CD4-positive, alpha-beta T cell treated with Interleukin-10 for 1 hour (primary cell): ENCODE measurements around the gene PPFIA2.
"Not testable (repeated sequence)": the region's sequence is repeated elsewhere in the genome, so short reads cannot be mapped to it uniquely, and the experiment has no call there.

Source experiments
- DNase-seq: peaks from one replicate; pipeline ENCODE4 v3.0.0-alpha.2; 2020

The PPFIA2 gene

DNA sequence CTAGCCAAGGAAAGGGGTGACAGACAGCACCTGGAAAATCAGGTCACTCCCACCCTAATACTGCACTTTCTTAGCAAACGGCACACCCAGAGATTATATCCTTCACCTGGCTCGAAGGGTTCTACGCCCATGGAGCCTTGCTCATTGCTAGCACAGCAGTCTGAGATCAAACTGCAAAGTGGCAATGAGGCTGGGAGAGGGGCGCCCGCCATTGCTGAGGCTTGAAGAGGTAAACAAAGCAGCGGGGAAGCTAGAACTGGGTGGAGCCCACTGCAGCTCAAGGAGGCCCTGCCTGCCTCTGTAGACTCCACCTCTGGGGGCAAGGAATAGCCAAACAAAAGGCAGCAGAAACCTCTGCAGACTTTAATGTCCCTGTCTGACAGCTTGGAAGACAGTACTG lies 99.8 kb downstream of the PPFIA2 start:
- DNase-seq, result not testable (repeated sequence)

DNA sequence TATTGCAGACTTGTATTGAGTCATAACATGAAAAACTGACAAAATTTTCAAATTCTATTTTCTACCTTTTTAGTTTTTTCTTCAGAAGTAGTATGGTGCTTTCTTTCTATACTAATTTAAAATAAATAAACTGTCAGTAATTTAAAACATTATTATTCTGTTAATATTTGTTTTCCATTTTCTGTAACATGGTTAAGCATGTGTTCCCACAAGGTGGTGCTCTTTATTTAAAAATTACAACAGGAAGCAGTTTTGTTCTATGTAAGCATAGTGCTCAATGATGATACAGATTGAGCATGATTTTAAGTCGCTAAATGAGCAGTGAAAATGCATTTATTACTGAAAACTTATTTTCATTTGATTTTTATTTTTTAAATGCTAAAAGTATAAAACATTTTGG lies 114.6 kb downstream of the PPFIA2 start:
- DNase-seq, result peak; percentile 41

DNA sequence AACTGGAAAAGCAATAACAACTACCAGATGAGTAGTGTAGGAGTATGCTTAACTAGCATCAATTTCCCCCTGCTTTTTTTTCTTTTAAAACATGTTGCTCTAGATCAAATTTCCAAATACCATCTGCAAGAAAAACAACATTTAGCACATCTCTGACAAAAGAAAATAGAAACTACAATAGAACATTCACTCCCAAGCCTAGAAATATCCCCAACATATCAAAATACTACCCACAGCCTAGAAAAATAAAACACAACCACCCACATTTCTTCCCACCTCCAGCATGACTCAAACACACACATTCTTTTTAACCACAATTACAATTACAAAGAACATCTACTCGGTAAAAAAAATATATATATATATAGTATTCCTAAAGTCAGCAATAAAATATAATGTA lies 120.0 kb downstream of the PPFIA2 start:
- DNase-seq, result no peak

DNA sequence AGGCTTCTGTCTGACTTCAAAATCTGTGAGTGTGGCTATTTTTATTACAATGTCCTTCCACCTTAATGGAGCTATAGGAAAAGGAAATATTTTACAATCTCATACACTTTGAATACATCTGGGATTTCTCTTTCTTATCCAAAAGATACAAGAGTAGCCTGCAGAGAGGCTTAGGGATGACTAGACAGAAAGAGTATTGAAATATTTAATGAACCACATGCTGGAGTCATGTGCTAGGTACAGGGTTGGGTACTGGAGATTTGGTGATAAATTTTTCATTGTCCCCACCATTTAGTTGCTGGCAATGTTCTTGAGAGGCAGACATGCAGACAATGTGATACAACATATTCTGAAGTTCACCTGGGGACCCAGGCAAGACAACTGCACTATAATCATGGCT lies 126.0 kb downstream of the PPFIA2 start:
- no peak for DNase-seq

DNA sequence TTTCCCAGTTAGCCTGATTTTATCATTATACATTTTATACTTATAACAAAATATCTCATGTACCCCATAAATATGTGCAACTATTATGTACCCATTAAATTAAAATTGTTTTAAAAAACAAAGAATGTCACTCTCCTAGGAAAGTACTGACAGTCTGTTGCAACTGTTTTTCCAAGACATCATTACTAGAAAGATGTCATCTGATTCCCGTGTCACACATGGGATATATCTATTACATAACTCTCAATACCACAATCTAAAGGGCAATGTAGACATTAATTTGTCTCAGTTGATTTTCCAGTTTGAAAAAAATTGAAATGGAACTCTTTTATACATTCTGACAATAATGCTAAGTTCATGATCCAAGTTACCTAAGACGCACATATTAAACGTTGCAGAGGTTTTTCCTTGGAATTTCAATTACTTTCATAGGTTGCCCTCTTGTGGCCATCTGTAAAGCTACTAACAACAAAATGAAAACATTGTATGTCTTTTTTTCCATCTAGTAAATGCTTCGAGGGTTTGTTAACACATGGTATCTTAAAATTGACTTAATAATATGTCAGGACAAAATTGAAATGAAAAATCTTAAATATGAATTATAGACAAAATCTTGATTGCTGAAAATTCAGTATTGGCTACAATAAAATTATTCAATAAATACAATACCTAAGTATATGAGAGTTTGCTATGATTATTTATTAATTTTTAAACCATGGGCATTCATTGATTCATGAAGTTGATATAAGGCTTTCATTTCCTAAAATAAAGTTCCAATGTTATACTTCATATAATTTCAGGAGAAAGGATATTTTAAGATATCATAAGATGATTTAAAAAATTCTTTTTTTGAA lies 131.6 kb downstream of the PPFIA2 start:
- no peak for DNase-seq

DNA sequence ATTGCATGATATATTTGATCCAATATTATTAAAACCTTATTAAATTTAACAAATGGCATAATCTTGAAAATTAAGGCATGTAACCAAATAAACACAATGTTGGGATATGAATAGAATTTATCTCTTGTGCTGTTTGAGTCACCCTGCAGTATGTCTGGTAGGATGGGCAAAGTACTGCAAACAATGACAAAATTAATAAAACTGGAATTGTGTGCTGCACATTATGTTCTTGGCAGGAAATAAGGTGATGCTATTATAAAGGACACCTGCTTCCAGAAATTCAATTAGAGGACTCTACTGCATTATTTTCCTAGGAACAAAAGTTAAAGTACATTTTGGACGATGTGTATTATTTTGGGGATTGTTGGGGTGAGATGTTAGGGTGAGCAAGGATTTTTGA lies 132.7 kb downstream of the PPFIA2 start:
- DNase-seq, result no peak

DNA sequence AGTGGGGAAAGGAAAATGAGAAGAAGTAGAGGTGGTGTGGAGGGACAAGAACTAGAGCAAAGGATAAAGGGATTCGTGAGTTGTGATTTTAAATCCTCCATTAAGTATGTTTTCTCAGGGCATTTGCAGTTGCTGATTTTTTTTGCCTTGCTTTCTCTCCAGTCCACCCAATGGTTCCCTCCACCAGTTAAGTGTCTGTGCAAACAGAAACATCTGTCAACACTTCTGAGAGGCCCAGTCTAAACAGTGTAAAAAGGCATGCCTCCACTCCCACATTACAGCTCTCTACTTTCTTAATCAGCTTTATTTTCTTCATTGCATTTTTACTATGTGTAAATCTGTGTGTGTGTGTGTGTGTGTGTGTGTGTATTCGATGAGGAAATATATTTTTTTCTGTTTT lies 141.2 kb downstream of the PPFIA2 start:
- no peak for DNase-seq

DNA sequence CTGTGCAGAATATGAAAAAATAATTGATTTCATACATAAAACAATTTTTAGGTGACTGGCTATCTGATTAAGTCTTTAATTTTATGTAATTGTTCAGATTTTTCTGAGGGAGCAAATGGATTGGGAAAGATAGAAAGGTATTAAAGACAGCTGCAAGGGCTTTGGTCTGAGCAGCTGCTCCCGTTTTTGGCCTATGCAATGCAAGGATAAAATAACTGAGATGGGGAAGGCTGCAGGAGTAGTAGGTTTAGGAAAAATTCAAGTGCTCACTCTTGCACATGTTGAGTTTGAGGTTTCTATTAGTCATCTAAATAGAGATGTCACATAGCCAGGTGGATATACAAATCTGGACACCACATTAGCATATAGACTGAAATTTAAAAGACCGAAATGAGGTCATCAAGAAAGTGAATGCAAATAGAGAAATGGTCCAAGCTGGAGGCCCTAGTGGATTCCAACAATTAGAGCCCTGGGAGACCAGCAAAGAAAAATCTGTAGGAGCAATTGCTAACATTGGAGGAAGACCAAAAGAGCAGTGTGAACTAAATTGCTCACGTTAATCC lies 144.0 kb downstream of the PPFIA2 start:
- DNase-seq, result no peak

DNA sequence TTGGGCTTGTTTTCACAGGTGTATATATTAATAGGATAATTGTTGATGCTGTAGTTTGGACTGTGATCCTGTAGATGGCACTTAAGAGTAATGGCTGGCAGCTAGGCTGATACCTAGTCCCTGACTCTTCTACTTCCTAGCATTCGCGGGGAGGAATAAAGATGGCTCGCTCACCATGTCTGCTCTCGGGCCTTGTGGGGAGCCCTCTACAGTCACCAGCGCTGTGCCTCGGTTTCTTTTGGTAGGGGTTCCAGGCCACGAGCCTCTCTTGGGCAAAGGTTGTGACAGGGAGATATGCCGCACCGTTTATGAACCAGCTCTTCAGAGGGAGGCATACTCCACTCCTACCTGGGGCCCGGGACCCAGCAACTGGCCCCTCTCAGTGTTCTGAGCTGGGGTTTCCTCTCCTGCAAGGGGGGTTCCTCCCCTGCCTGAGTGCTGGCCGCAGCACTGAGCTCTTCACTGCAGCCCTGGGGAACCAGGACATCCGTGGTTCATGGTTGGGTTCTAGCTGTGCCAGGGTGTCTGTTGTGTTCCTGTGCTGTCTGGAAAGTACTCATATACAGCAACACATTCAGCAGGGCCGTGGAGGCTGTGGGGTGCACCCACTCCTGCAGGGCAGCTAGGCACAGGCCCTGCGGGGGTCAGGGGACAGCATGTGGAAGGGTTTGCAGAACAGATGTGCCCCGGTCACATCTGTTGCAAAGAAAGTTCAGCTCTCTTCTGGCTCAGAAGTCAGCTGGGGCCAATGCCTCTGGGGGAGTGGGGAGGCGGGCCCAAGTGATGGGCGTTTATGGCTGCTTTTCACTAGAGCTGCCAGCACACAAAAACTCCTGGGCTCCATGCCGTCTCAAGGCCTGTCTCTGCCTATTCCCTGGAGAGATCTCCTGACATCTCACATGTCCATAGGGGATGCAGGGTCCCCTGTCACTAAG lies 147.9 kb downstream of the PPFIA2 start:
- no peak for DNase-seq

DNA sequence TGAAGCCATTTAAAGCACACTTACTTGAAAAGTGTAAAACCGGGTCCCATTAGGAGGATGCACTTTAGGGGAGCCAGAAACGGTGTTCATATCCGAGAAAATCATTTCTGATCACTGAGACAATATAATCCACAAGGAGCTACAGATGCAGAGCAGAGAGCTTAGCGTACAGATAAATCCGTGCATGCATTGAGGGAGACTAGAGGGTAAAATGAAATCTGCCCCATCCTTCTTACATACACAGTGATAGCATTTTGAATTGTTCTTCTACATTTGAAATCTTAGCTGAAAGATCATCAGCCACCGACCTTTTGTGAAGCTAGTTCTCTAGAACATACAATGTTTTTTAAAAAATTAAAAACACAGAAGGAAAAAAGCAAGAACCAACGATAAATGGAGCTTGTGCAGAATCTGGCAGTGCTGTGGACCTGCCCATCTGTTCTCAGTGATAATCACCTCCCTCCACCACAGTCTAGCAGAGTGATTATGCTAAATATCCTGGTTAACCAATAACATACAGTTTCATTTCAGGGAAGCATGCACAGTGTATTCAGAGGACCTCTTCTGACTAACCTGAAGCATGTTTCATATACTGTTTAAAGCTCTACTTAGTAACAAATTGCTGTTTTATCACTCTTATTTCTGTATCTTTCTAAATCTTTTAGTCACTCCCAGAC lies 161.1 kb downstream of the PPFIA2 start:
- DNase-seq, result no peak

DNA sequence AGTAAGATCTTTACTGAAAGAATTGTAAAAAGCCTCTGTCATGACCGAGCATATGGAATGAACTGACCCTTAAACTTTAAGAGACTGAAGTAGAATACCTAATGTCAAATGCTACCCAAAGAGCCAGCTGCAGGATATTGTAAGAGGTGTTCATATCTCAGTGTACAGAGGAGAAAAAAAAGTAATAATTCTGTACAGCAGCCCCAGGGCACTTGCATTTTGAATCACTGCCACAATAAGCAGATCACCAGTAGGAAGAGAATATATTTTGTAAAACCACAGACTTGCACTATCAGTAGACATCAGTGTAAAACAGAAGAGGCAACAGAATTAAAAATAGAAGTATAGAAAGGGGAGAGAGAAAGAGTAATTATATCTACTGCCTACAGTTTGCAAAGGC lies 162.6 kb downstream of the PPFIA2 start:
- no peak for DNase-seq

DNA sequence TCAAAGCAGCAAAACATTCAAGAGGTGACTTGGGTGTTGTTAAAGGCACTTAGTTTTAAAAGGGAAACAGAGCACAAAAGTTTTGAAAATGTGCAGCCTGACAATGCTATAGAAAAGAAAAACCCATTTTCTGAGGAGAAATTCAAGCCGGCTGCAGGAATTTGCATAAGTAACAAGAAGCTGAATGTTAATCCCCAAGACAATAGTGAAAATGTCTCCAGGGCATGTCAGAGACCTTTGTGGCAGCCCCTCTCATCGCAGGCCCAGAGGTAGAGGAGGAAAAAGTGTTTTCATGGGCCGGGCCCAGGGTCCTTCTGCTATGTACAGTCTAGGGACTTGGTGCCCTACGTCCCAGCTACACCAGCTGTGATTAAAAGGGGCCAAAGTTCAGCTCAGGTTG lies 167.9 kb downstream of the PPFIA2 start:
- no peak for DNase-seq

DNA sequence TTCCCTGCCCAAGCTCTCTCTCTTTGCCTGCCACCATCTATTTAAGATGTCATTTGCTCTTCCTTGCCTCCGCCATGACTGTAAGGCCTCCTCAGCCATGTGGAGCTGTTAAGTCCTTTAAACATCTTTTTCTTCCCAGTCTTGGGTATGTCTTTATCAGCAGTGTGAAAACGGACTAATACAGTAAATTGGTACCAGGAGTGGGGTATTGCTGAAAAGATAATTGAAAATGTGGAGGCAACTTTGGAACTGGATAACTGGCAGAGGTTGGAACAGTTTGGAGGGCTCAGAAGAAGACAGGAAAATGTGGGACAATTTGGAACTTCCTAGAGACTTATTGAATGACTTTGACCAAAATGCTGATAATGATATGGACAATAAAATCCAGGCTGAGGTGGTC lies 168.4 kb downstream of the PPFIA2 start:
- DNase-seq, result not testable (repeated sequence)

DNA sequence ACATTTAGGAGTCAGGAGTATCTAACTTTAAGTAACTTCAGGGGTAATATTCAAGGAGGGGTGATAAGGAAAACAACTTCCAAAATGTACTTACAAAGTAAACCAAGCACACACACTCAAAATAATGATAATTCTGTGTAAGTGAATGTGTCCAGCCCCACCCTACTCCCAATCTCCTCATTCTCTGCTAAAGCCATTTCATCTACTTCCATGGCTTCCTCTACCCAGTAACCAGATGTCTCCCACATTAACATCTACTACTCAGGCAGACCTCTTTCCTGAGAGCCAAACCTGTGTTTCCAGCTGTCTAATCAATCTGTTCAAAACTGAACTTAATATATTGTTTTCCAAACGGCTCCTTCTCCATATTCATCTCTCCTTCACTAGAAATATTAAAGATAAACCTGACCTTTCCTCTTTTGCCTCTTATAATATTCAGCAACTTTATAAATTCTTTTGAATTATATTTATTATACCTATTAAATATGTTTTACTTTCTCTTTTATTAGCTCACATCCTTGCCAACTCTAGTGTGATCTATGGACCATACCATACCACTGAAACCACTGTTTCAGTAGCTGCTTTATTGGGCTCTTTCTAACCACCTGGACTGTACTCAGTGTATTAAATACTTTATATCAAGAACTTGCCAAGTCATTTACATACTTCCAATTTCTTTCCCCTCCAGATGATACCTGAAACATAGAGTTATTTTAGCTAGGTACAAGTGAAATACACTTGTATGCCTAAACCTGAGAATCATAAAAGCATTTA lies 170.7 kb downstream of the PPFIA2 start:
- no peak for DNase-seq

DNA sequence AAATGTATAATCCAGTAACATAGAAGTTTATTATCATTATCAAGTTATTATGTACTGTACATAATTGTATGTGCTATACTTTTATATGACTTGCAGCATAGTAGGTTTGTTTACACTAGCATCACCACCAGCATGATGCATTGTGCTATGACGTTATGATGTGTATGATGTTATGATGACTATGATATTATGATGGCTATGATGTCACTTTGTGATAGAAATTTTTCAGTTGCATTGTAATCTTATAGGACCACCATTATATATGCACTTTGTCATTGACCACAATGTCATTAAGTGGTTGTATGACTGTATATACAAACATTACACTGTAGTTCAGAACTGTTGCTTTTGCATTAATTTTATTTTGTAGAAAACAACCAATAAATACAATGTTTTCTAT lies 173.4 kb downstream of the PPFIA2 start:
- DNase-seq, result no peak

DNA sequence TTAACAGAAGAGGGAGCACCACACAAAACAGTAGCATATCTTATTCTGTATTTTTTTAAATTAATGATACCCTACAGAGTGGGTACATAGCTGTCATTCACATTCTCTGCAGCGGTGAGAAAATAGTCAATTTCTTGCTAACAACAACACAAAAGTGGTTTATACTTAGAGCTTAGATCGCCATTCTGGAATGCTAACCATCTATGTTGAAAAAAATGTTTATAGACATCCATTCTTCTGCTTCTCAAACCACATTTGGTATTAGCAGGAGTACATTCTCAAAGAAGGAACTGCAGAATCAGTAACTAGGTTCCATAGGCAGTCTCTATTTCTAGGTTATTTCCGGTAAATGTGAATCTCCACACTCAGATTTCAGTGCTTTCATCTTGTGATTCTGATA lies 185.9 kb downstream of the PPFIA2 start:
- DNase-seq, result no peak

DNA sequence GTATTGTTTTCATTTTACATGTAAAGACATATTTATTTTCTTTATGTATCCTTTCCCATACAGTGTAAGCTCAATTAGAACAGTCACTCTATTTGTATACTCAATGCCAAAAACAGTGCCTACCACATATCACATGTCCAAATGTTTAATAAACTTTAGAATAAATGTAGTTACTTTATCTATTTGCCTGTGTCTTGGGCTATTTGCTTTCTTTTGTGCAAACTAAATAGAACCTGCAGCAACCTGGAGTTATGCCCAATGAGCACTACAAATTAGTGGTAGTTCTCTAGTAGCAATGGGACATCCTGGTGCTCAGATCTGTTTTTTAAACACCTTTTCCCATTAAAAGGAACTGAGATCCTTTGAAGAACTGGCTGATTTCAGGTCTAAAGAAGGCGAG lies 186.7 kb downstream of the PPFIA2 start:
- DNase-seq, result no peak

DNA sequence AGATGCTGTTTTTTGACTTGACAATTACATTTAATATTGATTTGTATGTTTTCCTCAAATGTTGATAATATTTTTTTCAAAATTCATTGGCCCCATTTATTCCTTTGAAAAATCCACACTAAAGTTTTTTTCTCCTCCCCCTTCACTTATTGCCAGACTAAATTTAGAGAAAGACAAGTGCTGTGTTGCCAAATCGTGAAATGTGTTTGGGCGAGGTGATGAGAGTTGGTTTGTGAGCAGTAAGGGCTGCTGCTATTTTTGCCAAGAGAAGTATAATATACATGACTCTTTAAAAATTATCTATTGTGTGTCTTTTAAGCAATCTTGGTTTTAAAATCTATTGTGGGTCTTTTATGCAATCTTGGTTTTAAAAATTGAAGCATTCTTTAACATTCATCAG lies 188.9 kb downstream of the PPFIA2 start:
- DNase-seq, result no peak

DNA sequence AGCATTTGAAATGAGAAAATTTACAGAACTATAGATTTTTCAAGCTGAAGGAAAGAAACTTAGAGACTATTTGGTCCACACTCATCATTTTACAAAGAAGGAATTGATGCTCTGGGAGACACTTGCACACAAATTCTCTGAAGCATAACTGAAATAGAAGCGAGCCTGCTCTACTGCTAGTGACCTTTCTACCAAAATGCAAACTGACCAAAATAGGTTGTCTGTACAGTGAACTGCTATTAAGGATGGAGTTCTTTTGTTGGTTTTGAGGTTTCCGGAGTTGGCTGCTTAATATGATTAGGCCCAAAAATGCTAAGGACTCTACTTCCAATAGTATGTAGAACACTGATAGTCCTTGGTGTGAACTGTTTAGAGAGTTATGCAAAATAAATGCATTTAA lies 194.9 kb downstream of the PPFIA2 start:
- DNase-seq, result no peak

DNA sequence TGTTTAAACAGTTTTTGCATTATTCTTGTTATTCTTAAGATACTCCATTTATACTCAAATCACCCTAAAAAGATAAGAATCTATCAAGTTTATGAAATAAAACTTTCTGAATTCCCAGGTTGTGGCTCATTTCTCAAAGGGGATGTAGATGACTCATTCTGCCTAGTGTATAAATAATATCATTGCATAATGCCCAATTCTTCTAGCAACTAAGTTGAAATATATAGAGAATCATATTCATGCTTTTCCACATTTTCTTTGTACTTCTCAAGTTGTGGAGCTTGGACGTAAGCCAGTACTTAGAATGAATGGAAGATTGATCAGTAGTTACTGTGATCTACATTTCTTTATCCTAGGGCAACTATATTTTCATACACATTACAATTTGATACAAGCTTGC lies 201.1 kb downstream of the PPFIA2 start:
- no peak for DNase-seq

DNA sequence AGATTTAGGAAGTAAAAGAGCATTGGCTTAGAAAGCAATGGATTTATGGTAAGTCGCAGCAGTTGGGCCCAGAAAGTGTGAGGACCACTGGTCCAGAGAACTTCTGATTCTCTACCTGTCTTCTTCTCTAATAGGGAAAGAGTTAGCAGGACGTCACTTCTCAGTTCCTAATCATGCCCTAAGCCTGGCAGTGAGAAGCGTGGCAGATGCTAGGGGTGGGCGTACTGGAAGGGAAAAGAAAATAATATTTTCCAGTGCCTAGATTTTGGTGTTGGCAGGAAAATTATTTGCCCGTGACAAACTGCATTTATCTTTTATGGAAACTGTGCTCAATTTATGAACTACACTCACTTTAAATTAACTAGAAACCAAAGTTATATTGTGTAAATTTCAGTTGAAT lies 212.3 kb downstream of the PPFIA2 start:
- DNase-seq, result no peak

DNA sequence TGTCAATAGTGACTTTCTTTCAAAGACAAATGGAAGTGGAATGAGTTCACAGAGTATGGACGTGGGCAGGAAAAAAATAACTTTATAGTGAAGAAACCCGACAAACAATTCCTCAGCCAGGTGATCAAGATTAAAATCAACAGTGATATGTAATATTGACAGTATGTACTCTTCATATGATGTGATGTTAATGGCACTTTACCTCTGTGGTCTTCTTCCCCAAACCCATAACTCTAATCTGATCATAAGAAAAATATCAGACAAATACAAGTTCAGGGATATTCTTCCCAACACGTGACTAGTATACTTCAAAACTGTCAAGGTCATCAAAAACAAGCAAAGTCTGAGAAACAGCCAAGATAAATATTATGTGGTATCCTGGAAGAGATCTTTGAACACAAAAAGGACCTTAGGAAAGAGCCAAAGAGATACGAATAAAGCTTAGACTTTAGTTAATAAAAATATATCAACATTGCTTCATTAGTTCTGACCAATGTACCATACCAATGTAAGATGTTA lies 215.5 kb downstream of the PPFIA2 start:
- DNase-seq, result no peak
